Chondrocyte (in vitro differentiated cells): Measurements from ENCODE around the gene MRPS18B. TPM values are rescaled to one million over a fixed set of nuclear protein-coding genes. Genes with fewer than 3 reads are reported as not detected.
"Not testable (repeated sequence)": the region's sequence is repeated elsewhere in the genome, so short reads cannot be mapped to it uniquely, and the experiment has no call there.

Experiments
- DNase-seq: peaks from one replicate; pipeline ENCODE4 v3.0.0; 2021; ENCODE audit warnings: mixed read lengths, low spot score
- H3K27ac Mint-ChIP-seq: one replicate; pipeline ENCODE4 v1.8.0; 2021; ENCODE audit warnings: mild to moderate bottlenecking, moderate library complexity, mixed read lengths; ENCODE audit not compliant: unreplicated experiment
- H3K27me3 Mint-ChIP-seq: 2 replicates; pipeline ENCODE4 v1.8.0; 2021; ENCODE audit warnings: low read depth, mixed read lengths
- H3K36me3 Mint-ChIP-seq: 2 replicates; pipeline ENCODE4 v1.8.0; 2021; ENCODE audit warnings: low read depth, mixed read lengths
- H3K4me1 Mint-ChIP-seq: 2 replicates; pipeline ENCODE4 v1.8.0; 2021; ENCODE audit warnings: low read depth, mild to moderate bottlenecking, mixed read lengths
- H3K4me3 Mint-ChIP-seq: one replicate; pipeline ENCODE4 v1.8.0; 2021; ENCODE audit warnings: mild to moderate bottlenecking, moderate library complexity, mixed read lengths; ENCODE audit not compliant: unreplicated experiment
- H3K9me3 Mint-ChIP-seq: 2 replicates; pipeline ENCODE4 v1.8.0; 2021; ENCODE audit warnings: low read depth, mixed read lengths
- CTCF ChIP-seq: fragments of 200-600 bp; sonication (generic); IDR thresholded peaks from 2 replicates; pipeline ENCODE4 v1.5.0; 2021; ENCODE audit warnings: antibody characterized with exemption, mild to moderate bottlenecking, moderate library complexity
- total RNA-seq: library from RNA; stranded (reverse); gene quantifications from 3 replicates; pipeline ENCODE4 v1.2.1, GENCODE V29; 2021

MRPS18B gene
- total RNA-seq, 1 donor from 2014 or later = 24.7 TPM

DNA sequence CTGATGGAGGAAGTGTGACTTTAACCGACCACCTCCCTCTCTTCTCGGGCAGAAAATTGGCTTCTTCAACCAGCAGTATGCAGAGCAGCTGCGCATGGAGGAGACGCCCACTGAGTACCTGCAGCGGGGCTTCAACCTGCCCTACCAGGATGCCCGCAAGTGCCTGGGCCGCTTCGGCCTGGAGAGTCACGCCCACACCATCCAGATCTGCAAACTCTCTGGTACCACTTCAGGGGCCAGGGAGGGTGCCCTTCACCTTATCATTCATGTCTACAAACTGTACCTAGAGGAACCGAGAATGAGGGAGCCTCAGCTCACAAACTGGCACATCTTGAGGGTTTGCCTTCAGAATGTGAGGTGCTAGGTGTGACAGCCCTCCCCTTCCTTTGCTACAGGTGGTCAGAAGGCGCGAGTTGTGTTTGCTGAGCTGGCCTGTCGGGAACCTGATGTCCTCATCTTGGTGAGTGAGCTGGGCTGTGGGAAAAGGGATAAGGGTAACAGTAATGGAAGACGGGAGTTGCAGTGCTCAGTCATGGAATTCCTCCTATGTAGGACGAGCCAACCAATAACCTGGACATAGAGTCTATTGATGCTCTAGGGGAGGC, 27.8 kb upstream of the MRPS18B start:
- no peak for DNase-seq
- H3K9me3 Mint-ChIP-seq = no peaks in the 10 kb centered on the region
- no peak overlapping the region for H3K27ac Mint-ChIP-seq
- H3K4me3 Mint-ChIP-seq = no peak overlapping the region
- H3K36me3 Mint-ChIP-seq = peaks cover 50% of the 10 kb centered on the region
- H3K4me1 Mint-ChIP-seq = peaks cover 12% of the 10 kb centered on the region
- H3K27me3 Mint-ChIP-seq = no peaks in the 10 kb centered on the region
- no peak for TF ChIP-seq CTCF

DNA sequence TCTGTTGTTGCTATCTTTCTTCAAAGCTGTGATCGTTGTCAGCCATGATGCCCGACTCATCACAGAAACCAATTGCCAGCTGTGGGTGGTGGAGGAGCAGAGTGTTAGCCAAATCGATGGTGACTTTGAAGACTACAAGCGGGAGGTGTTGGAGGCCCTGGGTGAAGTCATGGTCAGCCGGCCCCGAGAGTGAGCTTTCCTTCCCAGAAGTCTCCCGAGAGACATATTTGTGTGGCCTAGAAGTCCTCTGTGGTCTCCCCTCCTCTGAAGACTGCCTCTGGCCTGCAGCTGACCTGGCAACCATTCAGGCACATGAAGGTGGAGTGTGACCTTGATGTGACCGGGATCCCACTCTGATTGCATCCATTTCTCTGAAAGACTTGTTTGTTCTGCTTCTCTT, 27.1 kb upstream of the MRPS18B start:
- no peak for DNase-seq
- Mint-ChIP-seq H3K27me3 (no peaks in the 10 kb centered on the region), H3K36me3 (peaks cover 46% of the 10 kb centered on the region), H3K4me3 (no peak overlapping the region), H3K4me1 (peaks cover 12% of the 10 kb centered on the region), H3K27ac (peak overlapping the region; percentile 74), H3K9me3 (no peaks in the 10 kb centered on the region)
- TF ChIP-seq CTCF = no peak

DNA sequence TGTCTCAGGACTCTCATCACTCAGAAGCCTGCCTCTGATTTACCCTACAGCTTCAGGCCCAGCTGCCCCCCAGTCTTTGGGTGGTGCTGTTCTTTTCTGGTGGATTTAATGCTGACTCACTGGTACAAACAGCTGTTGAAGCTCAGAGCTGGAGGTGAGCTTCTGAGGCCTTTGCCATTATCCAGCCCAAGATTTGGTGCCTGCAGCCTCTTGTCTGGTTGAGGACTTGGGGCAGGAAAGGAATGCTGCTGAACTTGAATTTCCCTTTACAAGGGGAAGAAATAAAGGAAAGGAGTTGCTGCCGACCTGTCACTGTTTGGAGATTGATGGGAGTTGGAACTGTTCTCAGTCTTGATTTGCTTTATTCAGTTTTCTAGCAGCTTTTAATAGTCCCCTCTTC, 26.6 kb upstream of the MRPS18B start:
- Mint-ChIP-seq H3K9me3 (no peaks in the 10 kb centered on the region), H3K27me3 (no peaks in the 10 kb centered on the region), H3K27ac (peak overlapping the region; percentile 74), H3K4me3 (no peak overlapping the region), H3K4me1 (peaks cover 12% of the 10 kb centered on the region), H3K36me3 (peaks cover 44% of the 10 kb centered on the region)
- no peak for DNase-seq
- TF ChIP-seq CTCF = no peak

DNA sequence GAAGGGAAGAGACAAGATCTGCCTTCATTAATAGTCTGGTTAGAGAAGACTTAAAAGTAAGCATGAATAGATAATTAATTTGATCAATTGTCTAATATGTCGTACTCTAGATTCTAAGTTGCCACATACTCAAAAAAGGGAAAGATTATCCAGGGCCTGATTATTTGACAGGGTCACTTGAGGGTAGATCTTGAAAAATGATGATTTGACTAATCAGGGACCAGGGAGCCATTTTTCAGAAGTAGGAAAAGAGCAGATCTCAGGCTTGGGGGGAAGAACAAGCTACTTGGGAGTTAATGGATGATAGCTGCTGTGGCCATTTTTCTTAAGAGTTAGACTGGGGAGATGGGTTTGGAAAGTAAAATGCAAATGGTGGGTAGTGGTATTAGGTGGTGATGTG, 25.4 kb upstream of the MRPS18B start:
- H3K4me1 Mint-ChIP-seq = peaks cover 14% of the 10 kb centered on the region
- H3K4me3 Mint-ChIP-seq = no peak overlapping the region
- no peak overlapping the region for H3K27ac Mint-ChIP-seq
- no peak for TF ChIP-seq CTCF
- no peaks in the 10 kb centered on the region for H3K9me3 Mint-ChIP-seq
- peaks cover 36% of the 10 kb centered on the region for H3K36me3 Mint-ChIP-seq
- DNase-seq = no peak
- no peaks in the 10 kb centered on the region for H3K27me3 Mint-ChIP-seq

GRCh38 chr6:30597315-30598144, 20.1 kb upstream of the MRPS18B start:
- H3K27ac Mint-ChIP-seq = peak overlapping the region; percentile 85
- H3K4me3 Mint-ChIP-seq, H3K9me3 Mint-ChIP-seq, DNase-seq, H3K27me3 Mint-ChIP-seq: not testable (repeated sequence)
- peak; percentile 86 for TF ChIP-seq CTCF
- peaks cover 11% of the 10 kb centered on the region for H3K4me1 Mint-ChIP-seq
- peaks cover 10% of the 10 kb centered on the region for H3K36me3 Mint-ChIP-seq
